Esophagus muscularis mucosa (tissue), 4 donors: Measurements from ENCODE around the gene GBF1.

ENCODE experiments used
- CTCF ChIP-seq, 3 experiments: fragments of 200-600 bp in 2 of 3; fragments of 450-650 bp in 1 of 3; sonication (generic) in 2 of 3; IDR thresholded peaks; one replicate each; pipeline ENCODE4 v1.5.1; 2017 to 2019; ENCODE audit warnings: antibody characterized with exemption in 3 of 3, mild to moderate bottlenecking in 2 of 3, moderate library complexity in 1 of 3
- EP300 ChIP-seq: sonication (generic); formaldehyde crosslinking; IDR thresholded peaks from one replicate; pipeline ENCODE4 v1.6.1; 2017; ENCODE audit warnings: antibody characterized with exemption
- POLR2A ChIP-seq: fragments of 450-650 bp; IDR thresholded peaks from one replicate; pipeline ENCODE4 v1.6.1; 2017; ENCODE audit warnings: antibody characterized with exemption, moderate library complexity, mild to moderate bottlenecking, low read depth
- POLR2AphosphoS5 ChIP-seq, 2 donors: sonication (generic); formaldehyde crosslinking; IDR thresholded peaks; one replicate each; pipeline ENCODE4 v1.6.1; 2017; ENCODE audit warnings: antibody characterized with exemption in 2 of 2

GRCh38 chr10:102227050-102227449 lies 18.3 kb upstream of the GBF1 start:
- TF ChIP-seq CTCF (IDR thresholded peaks at IDR 0.05) (no peak), EP300 (no peak), POLR2A (no peak), POLR2AphosphoS5 (IDR thresholded peaks at IDR 0.05) (no peak)
